C4-2B (cell line): ENCODE measurements around the gene NDE1.

ENCODE experiments used
- CTCF ChIP-seq: fragments of 450-650 bp; conservative IDR thresholded peaks from 2 replicates; pipeline ENCODE4 v1.5.1; 2017; ENCODE audit warnings: mild to moderate bottlenecking
- ZFX ChIP-seq: fragments of 450-650 bp; IDR thresholded peaks from 2 replicates; pipeline ENCODE4 v1.6.1; 2017

- TF ChIP-seq CTCF (no peak), ZFX (no peak)
Observed at GRCh38 chr16:15757077-15757386, 107.0 kb downstream of the NDE1 start.
